Embryonic facial prominence (tissue), 1 donor: ENCODE data around the gene ID4.

Experiments
- DNase-seq: peaks from one replicate; pipeline ENCODE4 v3.0.0-alpha.2; 2016; ENCODE audit errors: extremely low spot score

Gene ID4

GRCh38 chr6:19860235-19860877, 23.2 kb downstream of the ID4 start:
- DNase-seq = no peak

- DNase-seq = no peak
These were observed 27.1 kb downstream of the ID4 start for GRCh38 chr6:19864285-19864684.

GRCh38 chr6:19865178-19865577, 28.0 kb downstream of the ID4 start:
- no peak for DNase-seq

GRCh38 chr6:19866173-19866984, 29.2 kb downstream of the ID4 start:
- no peak for DNase-seq

- no peak for DNase-seq
These were observed 29.9 kb downstream of the ID4 start for GRCh38 chr6:19866985-19867627.

- DNase-seq = no peak
These were observed 32.3 kb downstream of the ID4 start for GRCh38 chr6:19869464-19869863.

GRCh38 chr6:19870322-19870721, 33.2 kb downstream of the ID4 start:
- DNase-seq = no peak

GRCh38 chr6:19873031-19873430, 35.9 kb downstream of the ID4 start:
- no peak for DNase-seq

- DNase-seq = no peak
These were observed 39.5 kb downstream of the ID4 start for GRCh38 chr6:19876672-19877071.

GRCh38 chr6:19879663-19880062, 42.5 kb downstream of the ID4 start:
- DNase-seq = no peak

GRCh38 chr6:19880066-19880465, 42.9 kb downstream of the ID4 start:
- DNase-seq = no peak

GRCh38 chr6:19891451-19891850, 54.3 kb downstream of the ID4 start:
- no peak for DNase-seq
